AG10803 (cell line): ENCODE results near the gene KIF14.
"Not testable (repeated sequence)": the region's sequence is repeated elsewhere in the genome, so short reads cannot be mapped to it uniquely, and the experiment has no call there.

Experiments
- DNase-seq: peaks from one replicate; pipeline ENCODE4 v3.0.0; 2010; ENCODE audit warnings: low read depth
- H3K4me3 ChIP-seq: 2 replicates; pipeline ENCODE4 v1.5.1; 2011; ENCODE audit warnings: mild to moderate bottlenecking, low read length, control low read depth
- TF ChIP-seq, protein P1 (sequence below): conservative IDR thresholded peaks from 2 replicates; pipeline ENCODE4 v1.5.1; 2011; ENCODE audit warnings: mild to moderate bottlenecking, low read length, control low read depth, inconsistent platforms

The KIF14 gene

DNA sequence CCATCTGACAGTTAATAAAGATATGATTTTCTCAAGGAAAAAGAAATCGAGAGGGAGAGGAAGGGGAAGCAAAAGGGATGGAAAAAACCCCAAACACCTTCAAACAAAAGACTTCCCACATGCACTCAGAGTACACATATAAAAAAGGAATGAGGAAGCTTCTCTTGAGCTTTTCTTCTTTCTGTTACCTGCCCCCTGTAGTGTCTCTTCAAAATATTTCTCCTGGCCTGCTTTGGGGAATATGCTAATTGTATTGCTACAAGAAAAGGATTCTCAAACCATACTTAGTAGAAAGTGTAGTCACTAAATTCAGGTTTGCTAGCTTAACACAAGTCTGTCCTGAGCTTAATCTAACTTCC lies 58.7 kb downstream of the KIF14 start:
- TF ChIP-seq, protein P1, sequence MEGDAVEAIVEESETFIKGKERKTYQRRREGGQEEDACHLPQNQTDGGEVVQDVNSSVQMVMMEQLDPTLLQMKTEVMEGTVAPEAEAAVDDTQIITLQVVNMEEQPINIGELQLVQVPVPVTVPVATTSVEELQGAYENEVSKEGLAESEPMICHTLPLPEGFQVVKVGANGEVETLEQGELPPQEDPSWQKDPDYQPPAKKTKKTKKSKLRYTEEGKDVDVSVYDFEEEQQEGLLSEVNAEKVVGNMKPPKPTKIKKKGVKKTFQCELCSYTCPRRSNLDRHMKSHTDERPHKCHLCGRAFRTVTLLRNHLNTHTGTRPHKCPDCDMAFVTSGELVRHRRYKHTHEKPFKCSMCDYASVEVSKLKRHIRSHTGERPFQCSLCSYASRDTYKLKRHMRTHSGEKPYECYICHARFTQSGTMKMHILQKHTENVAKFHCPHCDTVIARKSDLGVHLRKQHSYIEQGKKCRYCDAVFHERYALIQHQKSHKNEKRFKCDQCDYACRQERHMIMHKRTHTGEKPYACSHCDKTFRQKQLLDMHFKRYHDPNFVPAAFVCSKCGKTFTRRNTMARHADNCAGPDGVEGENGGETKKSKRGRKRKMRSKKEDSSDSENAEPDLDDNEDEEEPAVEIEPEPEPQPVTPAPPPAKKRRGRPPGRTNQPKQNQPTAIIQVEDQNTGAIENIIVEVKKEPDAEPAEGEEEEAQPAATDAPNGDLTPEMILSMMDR: no peak
- DNase-seq: no peak
- no peak overlapping the region for H3K4me3 ChIP-seq

- DNase-seq: peak; percentile 64
- no peak overlapping the region for H3K4me3 ChIP-seq
- TF ChIP-seq, protein P1: peak; percentile 85
Observed at GRCh38 chr1:200558866-200559459, 61.6 kb downstream of the KIF14 start.

DNA sequence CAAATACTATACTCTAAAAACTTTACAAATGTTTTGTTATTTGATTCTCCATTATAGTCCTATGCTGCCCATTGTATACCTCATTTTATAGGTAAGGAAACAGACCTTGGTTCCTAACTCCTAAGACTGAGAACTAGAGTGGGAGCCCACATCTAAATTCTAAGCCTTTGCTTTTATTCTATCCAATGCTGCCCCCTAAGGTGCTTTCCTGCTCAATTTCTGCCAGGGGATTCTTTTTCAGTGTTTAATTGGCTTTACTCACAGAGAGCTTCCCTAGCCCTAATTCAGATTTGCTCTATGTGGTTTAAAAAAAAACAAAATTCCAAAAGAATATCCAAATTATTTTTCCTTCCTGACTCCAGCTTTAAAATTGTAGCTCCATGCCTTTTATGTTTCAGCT lies 64.5 kb downstream of the KIF14 start:
- peak; percentile 15 for DNase-seq
- TF ChIP-seq, protein P1: peak; percentile 44
- no peak overlapping the region for H3K4me3 ChIP-seq

DNA sequence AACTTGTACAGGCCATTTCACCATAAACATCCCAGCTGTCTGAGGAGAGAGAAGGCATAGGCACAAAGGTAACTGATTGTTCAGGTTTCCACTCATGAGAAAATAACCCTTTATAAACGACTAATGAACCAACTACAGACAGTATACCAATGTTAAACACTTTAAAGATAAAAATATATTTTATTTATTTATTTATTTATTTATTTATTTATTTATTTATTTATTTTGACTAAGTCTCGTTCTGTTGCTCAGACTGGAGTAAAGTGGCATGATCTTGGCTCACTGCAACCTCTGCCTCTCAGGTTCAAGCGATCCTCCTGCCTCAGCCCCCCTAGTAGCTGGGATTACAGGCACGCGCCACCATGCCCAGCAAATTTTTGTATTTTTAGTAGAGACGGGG lies 67.8 kb downstream of the KIF14 start:
- DNase-seq: not testable (repeated sequence)

DNA sequence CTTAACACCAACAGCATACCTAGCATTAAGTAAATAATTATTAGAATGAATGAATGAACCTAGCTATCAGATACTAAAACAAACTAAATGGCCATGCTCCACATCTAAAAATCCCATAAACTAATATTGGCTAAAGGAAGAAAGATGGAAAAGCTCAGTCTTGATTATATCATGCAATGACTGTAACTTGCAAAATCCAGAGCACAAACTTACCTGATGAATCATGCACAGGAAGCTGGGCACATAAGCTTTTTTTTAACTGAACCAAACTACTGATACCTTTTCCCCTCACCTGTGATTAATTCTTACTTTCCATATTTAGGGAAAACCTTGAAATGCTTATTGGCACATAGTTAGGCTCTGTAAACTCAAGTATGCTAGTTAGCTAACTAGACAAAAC lies 70.2 kb downstream of the KIF14 start:
- H3K4me3 ChIP-seq: no peak overlapping the region
- TF ChIP-seq, protein P1: no peak
- DNase-seq: no peak

More for the DNA sequence above, 67.8 kb downstream of the KIF14 start:
- not testable (repeated sequence) for H3K4me3 ChIP-seq

DNA sequence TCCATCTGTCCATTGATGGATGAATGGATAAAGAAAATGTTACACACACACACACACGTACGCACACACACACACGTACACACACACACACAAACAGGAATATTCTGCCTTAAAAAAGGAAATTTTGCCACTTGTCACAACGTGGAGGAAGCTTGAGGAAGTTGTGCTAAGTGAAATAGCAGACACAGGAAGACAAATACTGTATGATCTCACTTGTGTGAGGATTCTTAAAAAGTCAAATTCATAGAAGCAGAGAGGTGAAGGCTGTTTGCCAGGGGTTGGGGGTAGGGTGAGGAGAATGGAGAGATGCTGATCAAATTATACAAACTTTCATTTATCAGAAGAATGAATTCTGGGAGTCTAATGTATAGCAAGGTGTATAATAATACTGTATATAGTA lies 73.2 kb downstream of the KIF14 start:
- no peak overlapping the region for H3K4me3 ChIP-seq
- TF ChIP-seq, protein P1: no peak

GRCh38 chr1:200546577-200546976 lies 74.0 kb downstream of the KIF14 start:
- DNase-seq: no peak
- TF ChIP-seq, protein P1: no peak
- no peak overlapping the region for H3K4me3 ChIP-seq

More for the DNA sequence above, 73.2 kb downstream of the KIF14 start:
- DNase-seq: no peak

- TF ChIP-seq, protein P1: no peak
- H3K4me3 ChIP-seq: no peak overlapping the region
- DNase-seq: no peak
Observed at GRCh38 chr1:200542162-200542561, 78.4 kb downstream of the KIF14 start.
